SKM-1 treated with dmso at 0.1 percent for 144 hours (cell line): Measurements from ENCODE around the gene PCDHGA7.
"Not testable (repeated sequence)": the region's sequence is repeated elsewhere in the genome, so short reads cannot be mapped to it uniquely, and the experiment has no call there.

Experiments
- DNase-seq: peaks from one replicate; lab custom pipeline; 2025; ENCODE audit not compliant: unreplicated experiment; lab: John Stamatoyannopoulos, UW

The PCDHGA7 gene

GRCh38 chr5:141422742-141423291, 40.3 kb downstream of the PCDHGA7 start:
- no peak for DNase-seq

DNA sequence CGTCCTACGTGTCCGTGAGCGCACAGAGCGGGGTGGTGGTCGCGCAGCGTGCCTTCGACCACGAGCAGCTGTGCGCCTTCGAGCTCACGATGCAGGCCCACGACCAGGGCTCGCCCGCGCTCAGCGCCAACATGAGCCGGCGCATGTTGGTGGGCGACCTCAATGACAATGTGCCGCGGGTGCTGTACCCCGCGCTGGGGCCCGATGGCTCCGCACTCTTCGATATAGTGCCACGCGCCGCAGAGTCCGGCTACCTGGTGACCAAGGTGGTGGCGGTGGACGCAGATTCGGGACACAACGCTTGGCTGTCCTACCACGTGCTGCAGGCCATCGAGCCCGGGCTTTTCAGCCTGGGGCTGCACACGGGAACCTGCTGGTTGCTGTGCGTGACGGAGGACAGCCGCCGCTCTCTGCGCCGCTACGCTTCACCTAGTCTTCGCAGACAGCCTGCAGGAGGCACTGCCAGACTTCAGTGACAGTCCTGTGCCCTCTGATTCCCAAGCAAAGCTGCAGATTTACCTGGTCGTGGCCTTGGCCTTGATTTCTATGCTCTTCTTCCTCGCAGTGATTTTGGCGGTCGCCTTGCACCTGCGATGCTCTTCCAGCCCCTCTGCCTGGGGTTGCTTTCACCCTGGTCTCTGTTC, 45.4 kb downstream of the PCDHGA7 start:
- DNase-seq = no peak

DNA sequence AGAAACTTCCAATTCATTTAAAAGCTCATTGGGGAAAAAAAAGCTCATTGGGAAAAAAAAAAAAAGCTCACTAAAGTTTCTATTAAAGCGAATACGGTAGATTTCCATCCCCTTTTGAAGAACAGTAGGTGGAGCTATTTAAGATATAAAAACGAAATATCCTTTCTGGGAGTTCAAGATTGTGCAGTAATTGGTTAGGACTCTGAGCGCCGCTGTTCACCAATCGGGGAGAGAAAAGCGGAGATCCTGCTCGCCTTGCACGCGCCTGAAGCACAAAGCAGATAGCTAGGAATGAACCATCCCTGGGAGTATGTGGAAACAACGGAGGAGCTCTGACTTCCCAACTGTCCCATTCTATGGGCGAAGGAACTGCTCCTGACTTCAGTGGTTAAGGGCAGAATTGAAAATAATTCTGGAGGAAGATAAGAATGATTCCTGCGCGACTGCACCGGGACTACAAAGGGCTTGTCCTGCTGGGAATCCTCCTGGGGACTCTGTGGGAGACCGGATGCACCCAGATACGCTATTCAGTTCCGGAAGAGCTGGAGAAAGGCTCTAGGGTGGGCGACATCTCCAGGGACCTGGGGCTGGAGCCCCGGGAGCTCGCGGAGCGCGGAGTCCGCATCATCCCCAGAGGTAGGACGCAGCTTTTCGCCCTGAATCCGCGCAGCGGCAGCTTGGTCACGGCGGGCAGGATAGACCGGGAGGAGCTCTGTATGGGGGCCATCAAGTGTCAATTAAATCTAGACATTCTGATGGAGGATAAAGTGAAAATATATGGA, 48.0 kb downstream of the PCDHGA7 start, which contains the start of gene PCDHGA12:
Gene PCDHGA12, plus strand, starts transcription at position 176 of the 782 bp plus-strand sequence. Its CDS starts 253 bp downstream, at position 429.
- no peak for DNase-seq

DNA sequence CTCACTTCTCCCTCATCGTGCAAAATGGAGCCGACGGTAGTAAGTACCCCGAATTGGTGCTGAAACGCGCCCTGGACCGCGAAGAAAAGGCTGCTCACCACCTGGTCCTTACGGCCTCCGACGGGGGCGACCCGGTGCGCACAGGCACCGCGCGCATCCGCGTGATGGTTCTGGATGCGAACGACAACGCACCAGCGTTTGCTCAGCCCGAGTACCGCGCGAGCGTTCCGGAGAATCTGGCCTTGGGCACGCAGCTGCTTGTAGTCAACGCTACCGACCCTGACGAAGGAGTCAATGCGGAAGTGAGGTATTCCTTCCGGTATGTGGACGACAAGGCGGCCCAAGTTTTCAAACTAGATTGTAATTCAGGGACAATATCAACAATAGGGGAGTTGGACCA, 48.7 kb downstream of the PCDHGA7 start:
- DNase-seq = no peak

DNA sequence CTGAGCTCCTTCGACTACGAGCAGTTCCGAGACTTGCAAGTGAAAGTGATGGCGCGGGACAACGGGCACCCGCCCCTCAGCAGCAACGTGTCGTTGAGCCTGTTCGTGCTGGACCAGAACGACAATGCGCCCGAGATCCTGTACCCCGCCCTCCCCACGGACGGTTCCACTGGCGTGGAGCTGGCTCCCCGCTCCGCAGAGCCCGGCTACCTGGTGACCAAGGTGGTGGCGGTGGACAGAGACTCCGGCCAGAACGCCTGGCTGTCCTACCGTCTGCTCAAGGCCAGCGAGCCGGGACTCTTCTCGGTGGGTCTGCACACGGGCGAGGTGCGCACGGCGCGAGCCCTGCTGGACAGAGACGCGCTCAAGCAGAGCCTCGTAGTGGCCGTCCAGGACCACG, 49.8 kb downstream of the PCDHGA7 start:
- DNase-seq = not testable (repeated sequence)

GRCh38 chr5:141432726-141433125, 50.2 kb downstream of the PCDHGA7 start:
- not testable (repeated sequence) for DNase-seq

DNA sequence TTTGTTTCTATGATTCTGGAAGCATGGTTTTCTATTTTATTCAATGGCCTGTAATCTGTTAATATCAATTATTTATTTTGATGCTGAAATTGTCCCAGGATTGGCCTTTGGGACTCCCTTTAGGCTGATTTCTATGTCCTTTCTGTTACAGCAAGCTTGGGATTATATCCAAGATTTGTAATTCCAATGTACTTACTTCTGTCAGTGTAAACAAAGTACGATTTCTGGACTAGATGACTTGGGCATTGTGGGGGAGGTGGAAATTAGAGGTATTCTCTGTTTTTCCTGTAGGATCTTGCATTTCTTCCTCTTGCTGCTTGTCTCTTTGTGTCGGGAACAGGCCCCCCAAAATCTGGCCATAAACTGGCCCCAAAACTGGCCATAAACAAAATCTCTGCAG, 51.5 kb downstream of the PCDHGA7 start:
- no peak for DNase-seq
